ENCODE data around the gene ADIPOQ.

DNA sequence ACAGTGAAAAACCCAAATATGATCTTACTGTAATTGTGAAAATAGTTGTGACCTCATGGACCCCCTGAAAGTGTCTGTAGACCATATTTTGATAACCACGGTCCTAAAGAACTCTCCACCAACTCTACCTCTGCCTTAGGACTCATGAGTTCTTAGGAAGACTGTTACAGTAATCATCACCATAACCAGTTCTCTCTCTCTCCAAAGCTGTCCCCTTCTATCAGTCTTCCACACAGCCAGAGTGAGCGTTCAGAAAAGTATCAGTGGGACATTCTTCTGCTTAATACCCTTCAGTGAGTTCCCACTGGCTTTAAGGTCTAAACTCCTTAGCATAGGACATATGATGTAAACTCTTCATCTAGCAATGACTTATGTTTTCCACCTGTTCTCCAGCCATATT, 60.2 kb downstream of the ADIPOQ start:
- TF ChIP-seq, protein P1, sequence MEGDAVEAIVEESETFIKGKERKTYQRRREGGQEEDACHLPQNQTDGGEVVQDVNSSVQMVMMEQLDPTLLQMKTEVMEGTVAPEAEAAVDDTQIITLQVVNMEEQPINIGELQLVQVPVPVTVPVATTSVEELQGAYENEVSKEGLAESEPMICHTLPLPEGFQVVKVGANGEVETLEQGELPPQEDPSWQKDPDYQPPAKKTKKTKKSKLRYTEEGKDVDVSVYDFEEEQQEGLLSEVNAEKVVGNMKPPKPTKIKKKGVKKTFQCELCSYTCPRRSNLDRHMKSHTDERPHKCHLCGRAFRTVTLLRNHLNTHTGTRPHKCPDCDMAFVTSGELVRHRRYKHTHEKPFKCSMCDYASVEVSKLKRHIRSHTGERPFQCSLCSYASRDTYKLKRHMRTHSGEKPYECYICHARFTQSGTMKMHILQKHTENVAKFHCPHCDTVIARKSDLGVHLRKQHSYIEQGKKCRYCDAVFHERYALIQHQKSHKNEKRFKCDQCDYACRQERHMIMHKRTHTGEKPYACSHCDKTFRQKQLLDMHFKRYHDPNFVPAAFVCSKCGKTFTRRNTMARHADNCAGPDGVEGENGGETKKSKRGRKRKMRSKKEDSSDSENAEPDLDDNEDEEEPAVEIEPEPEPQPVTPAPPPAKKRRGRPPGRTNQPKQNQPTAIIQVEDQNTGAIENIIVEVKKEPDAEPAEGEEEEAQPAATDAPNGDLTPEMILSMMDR (IDR thresholded peaks at IDR 0.05; ENCODE audit: poor library complexity), result no peak
- no peak for TF ChIP-seq EZH2 (IDR thresholded peaks at IDR 0.05; ENCODE audit: borderline replicate concordance)
- no peak for TF ChIP-seq EZH2phosphoT487 (IDR thresholded peaks at IDR 0.05; ENCODE audit: low read depth, severe bottlenecking, unreplicated experiment)

Data from hepatocyte (in vitro differentiated cells).